D721Med (cell line): ENCODE data around the gene NEDD9.

Experiments
- DNase-seq: peaks from one replicate; pipeline ENCODE4 v3.0.0; 2011; ENCODE audit warnings: low spot score; ENCODE audit not compliant: insufficient read length
- FAIRE-seq: peaks from 2 replicates; lab custom pipeline; 2011; peaks lifted over from hg19 to GRCh38; lab: Jason Lieb, UNC
- TF ChIP-seq, protein P1 (sequence below): IDR thresholded peaks from 2 replicates; pipeline ENCODE4 v1.5.1; 2012; ENCODE audit warnings: mild to moderate bottlenecking, control low read depth; ENCODE audit not compliant: insufficient read depth; ENCODE audit errors: missing control alignments

NEDD9 gene, protein sequence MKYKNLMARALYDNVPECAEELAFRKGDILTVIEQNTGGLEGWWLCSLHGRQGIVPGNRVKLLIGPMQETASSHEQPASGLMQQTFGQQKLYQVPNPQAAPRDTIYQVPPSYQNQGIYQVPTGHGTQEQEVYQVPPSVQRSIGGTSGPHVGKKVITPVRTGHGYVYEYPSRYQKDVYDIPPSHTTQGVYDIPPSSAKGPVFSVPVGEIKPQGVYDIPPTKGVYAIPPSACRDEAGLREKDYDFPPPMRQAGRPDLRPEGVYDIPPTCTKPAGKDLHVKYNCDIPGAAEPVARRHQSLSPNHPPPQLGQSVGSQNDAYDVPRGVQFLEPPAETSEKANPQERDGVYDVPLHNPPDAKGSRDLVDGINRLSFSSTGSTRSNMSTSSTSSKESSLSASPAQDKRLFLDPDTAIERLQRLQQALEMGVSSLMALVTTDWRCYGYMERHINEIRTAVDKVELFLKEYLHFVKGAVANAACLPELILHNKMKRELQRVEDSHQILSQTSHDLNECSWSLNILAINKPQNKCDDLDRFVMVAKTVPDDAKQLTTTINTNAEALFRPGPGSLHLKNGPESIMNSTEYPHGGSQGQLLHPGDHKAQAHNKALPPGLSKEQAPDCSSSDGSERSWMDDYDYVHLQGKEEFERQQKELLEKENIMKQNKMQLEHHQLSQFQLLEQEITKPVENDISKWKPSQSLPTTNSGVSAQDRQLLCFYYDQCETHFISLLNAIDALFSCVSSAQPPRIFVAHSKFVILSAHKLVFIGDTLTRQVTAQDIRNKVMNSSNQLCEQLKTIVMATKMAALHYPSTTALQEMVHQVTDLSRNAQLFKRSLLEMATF

DNA sequence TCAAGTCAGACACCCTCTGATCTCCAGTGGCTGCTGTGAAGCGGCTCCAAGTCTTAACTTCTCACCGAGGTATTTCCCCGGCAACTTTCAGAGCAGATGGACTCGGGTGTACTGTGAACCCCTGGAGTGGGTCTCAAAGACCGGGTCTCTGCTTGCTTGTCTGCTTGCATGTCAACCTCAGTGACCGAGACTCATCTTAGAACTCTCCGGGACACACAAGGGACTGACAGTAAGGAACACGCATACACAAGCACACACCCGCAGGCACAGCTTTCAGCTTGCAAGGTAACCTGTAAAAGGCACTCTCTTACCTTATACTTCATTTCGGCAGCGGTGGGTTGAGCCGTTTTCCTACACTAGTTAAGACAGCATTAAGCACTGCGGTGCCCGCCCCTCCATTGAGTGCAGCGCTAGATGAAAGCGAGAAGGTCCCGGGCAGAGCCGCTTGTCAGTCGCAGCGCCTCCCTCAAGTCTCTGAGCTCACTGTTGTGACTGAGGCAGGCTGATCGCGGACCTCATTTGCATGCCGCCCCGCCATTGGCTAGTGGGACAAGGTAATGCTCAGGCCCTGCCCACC lies at the start of gene NEDD9:
NEDD9 (minus strand) TSS at position 476 of the 577 bp plus-strand sequence; CDS start at position 323, 153 bp downstream.
- DNase-seq (no peak), FAIRE-seq (no peak)
- TF ChIP-seq, protein P1, sequence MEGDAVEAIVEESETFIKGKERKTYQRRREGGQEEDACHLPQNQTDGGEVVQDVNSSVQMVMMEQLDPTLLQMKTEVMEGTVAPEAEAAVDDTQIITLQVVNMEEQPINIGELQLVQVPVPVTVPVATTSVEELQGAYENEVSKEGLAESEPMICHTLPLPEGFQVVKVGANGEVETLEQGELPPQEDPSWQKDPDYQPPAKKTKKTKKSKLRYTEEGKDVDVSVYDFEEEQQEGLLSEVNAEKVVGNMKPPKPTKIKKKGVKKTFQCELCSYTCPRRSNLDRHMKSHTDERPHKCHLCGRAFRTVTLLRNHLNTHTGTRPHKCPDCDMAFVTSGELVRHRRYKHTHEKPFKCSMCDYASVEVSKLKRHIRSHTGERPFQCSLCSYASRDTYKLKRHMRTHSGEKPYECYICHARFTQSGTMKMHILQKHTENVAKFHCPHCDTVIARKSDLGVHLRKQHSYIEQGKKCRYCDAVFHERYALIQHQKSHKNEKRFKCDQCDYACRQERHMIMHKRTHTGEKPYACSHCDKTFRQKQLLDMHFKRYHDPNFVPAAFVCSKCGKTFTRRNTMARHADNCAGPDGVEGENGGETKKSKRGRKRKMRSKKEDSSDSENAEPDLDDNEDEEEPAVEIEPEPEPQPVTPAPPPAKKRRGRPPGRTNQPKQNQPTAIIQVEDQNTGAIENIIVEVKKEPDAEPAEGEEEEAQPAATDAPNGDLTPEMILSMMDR: peak; percentile 13

DNA sequence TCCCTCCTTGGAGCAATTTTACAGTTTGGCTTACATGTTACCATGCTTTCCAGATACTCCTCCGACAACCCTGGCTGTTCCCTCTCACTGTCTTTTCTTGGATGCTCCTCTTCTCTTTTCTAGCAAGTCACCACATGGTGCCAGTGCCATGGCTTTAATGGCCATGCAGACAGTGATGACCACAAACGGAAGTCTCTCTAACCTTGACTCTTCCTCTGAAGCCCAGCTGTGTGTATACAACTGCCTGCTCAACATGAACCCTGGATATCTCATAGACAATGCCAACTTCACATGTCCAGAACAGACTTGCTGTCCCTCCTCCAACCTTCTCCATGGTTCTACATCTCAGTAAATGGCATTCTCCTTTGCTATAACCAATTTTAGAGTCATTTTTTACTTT lies 49.8 kb upstream of the NEDD9 start:
- DNase-seq (no peak), FAIRE-seq (no peak)
- TF ChIP-seq, protein P1: no peak

DNA sequence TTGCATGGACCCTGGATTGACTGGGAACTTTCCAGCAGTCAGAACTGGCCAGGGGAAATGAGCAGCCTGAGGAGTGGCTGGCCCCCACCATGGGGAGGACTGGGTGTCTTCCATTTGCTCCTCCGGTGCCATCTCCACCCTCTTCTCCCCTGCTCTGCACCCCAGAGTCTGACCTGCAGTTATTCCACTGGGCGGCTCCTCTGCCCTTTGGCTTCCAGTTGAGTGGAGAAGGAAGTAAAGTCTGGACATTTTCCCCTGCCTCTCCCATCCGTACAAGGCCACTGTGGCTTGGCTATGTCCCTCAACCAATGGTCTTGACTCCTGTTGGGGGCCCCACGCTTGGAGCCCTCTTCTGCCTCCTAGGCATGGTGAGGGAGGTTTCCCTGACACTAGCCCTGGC lies 47.9 kb upstream of the NEDD9 start:
- FAIRE-seq (no peak), DNase-seq (no peak)
- TF ChIP-seq, protein P1: no peak

DNA sequence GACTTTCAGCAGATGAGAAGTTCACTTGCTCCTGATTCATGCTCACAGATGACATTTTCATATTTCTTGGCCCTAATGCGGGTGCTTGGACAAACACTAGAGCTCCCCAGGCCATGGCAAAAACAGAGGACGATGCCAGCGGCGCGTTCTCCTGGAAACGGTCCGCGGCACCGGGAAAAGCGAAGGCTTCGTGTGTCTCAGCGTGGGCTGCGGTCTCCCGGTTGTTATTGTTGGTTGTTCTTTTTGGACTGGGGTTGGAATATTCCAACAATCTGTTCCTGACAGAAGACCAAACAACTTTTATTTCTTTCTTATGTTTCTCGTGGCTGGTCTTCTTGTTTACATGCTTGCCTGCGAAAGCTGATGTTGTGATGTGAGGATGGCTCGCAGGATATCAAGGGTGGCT lies 46.8 kb upstream of the NEDD9 start:
- FAIRE-seq (no peak), DNase-seq (no peak)
- TF ChIP-seq, protein P1: no peak

DNA sequence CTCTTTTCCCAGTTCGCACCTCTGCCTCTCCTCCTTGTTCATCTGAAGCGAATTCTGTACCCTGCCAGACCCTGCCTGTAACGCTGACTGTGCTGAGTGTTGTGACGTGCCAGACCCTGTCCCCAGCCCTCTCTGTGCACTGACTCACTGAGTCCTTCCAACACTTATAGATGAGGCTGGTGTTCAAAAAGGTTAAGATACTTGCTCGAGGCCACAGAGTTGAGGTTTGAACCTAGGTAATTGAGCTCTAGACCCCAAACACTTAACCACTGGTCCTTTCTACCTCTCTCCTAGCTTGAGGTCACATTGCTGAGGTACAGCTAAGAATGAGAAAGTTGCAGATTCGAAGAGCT lies 45.7 kb upstream of the NEDD9 start:
- FAIRE-seq: no peak
- DNase-seq: no peak
- TF ChIP-seq, protein P1: no peak

DNA sequence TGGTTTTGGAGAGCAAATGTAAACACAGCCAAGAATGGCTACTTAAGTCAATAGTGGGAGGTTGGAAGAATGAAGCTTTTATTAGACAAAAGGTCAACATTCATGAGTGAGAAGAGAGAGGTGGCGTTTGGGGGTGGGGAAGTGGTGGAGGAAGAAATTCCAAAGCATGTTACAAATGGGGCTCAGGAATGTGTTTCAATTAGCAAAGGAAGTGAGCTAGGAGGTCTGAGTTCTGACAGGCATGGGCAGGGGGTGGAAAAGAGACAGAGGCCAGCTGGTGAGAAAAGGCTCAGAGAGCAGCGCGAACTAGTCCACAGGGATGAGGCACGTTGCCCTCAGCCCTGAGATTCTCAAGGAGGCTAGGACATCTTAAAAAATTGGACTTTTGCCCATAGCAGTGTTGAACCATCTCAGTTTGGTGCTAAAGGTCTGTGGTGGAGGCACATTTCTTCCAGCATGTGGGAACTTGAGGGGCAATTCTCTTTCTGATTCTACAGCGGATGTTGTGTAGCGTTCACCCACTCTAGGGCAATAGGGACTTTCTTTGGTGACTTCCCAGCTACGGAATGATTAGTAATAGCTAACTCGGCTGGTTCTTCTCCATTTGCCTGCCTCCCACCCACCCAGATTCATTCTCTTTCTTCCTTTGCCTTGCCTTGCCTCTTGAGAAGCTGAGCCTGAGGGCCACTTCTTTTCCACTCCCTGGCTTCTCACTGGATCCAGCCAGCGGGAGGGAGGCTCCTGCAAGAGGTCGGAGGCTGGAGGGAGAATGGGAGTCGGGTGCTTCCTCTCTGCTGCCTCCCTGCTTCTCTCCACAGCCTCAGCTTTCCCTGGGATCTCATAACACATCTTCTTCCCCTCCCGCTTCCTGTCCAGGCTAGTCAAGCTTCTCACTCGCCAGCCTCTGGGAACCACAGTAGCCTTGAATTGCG lies 45.1 kb upstream of the NEDD9 start:
- TF ChIP-seq, protein P1: no peak
- no peak for DNase-seq
- no peak for FAIRE-seq
